Myocyte (in vitro differentiated cells): ENCODE data around the gene XG. TPM values are rescaled to one million over a fixed set of nuclear protein-coding genes. Genes with fewer than 3 reads are reported as not detected.
A peak's percentile ranks its signal among the peaks of the same experiment; 100 is the strongest.
"Not testable (repeated sequence)": the region's sequence is repeated elsewhere in the genome, so short reads cannot be mapped to it uniquely, and the experiment has no call there.

ENCODE experiments used
- DNase-seq: peaks from one replicate; pipeline ENCODE4 v3.0.0-alpha.2; 2012; ENCODE audit warnings: low read depth
- polyA plus RNA-seq: library from polyadenylated mRNA; unstranded; fragments of >200 nt; gene quantifications from one replicate; pipeline ENCODE4 v1.2.1, GENCODE V29; 2012; ENCODE audit warnings: missing spikeins
- total RNA-seq: library from RNA; depleted of rRNA; stranded (reverse); fragments of >200 nt; gene quantifications from 2 replicates; pipeline ENCODE4 v1.2.3, GENCODE V29; 2014

The XG gene
- total RNA-seq = 0.27 and 1.5 TPM in 2 replicates
- polyA plus RNA-seq = 1.1 TPM

GRCh38 chrX:2751874-2752300 is at the start of gene XG:
TSS of gene XG (plus strand) at chrX:2752040. CDS start at chrX:2752275, 235 bp downstream.
- DNase-seq = peak; percentile 47

GRCh38 chrX:2703991-2704369 is 47.9 kb upstream of the XG start:
- no peak for DNase-seq

- DNase-seq = no peak
Observed at GRCh38 chrX:2705046-2705832, 46.6 kb upstream of the XG start.

- DNase-seq = peak; percentile 89
Observed at GRCh38 chrX:2707334-2707760, 44.5 kb upstream of the XG start.

GRCh38 chrX:2708021-2708420 is 43.8 kb upstream of the XG start:
- DNase-seq = no peak

GRCh38 chrX:2708592-2709188 is 43.1 kb upstream of the XG start:
- DNase-seq = no peak

- no peak for DNase-seq
Observed at GRCh38 chrX:2709556-2709955, 42.3 kb upstream of the XG start.

- DNase-seq = peak; percentile 75
Observed at GRCh38 chrX:2710041-2710840, 41.6 kb upstream of the XG start.

- DNase-seq = no peak
Observed at GRCh38 chrX:2711441-2711840, 40.4 kb upstream of the XG start.

GRCh38 chrX:2712428-2712827 is 39.4 kb upstream of the XG start:
- no peak for DNase-seq

GRCh38 chrX:2712890-2713840 is 38.7 kb upstream of the XG start:
- DNase-seq = no peak

GRCh38 chrX:2714551-2714950 is 37.3 kb upstream of the XG start:
- no peak for DNase-seq

GRCh38 chrX:2715066-2715600 is 36.7 kb upstream of the XG start:
- DNase-seq = no peak

GRCh38 chrX:2717312-2717711 is 34.5 kb upstream of the XG start:
- no peak for DNase-seq

GRCh38 chrX:2718821-2719220 is 33.0 kb upstream of the XG start:
- no peak for DNase-seq

- no peak for DNase-seq
Observed at GRCh38 chrX:2719774-2720447, 31.9 kb upstream of the XG start.

GRCh38 chrX:2723286-2723879 is 28.5 kb upstream of the XG start:
- DNase-seq = no peak

- DNase-seq = not testable (repeated sequence)
Observed at GRCh38 chrX:2727264-2727663, 24.6 kb upstream of the XG start.

GRCh38 chrX:2732076-2732475 is 19.8 kb upstream of the XG start:
- peak; percentile 24 for DNase-seq

- DNase-seq = no peak
Observed at GRCh38 chrX:2732649-2733048, 19.2 kb upstream of the XG start.
